Immature natural killer cell (primary cell): Measurements from ENCODE around the gene ACAD8. TPM values are rescaled to one million over a fixed set of nuclear protein-coding genes. Genes with fewer than 3 reads are reported as not detected.
A peak's percentile ranks its signal among the peaks of the same experiment; 100 is the strongest.

ENCODE experiments used
- DNase-seq, 3 donors: peaks; one replicate each; pipeline ENCODE4 v3.0.0; 2022; ENCODE audit warnings: mixed read lengths in 1 of 3
- H3K27ac Mint-ChIP-seq, 6 donors: one replicate each; pipeline ENCODE4 v1.8.0; 2020; ENCODE audit warnings: mixed read lengths in 6 of 6, mild to moderate bottlenecking in 5 of 6, inconsistent platforms in 4 of 6, moderate library complexity in 3 of 6
- H3K27me3 Mint-ChIP-seq, 3 donors: one replicate each; pipeline ENCODE4 v1.8.0; 2020 to 2021; ENCODE audit warnings: low read depth in 3 of 3, mild to moderate bottlenecking in 3 of 3, mixed read lengths in 3 of 3, moderate library complexity in 3 of 3, inconsistent platforms in 1 of 3
- H3K36me3 Mint-ChIP-seq, 3 donors: one replicate each; pipeline ENCODE4 v1.8.0; 2020; ENCODE audit warnings: mixed read lengths in 3 of 3, inconsistent platforms in 2 of 3, mild to moderate bottlenecking in 2 of 3
- H3K4me1 Mint-ChIP-seq, 2 donors: one replicate each; pipeline ENCODE4 v1.8.0; 2020; ENCODE audit warnings: inconsistent platforms in 2 of 2, mild to moderate bottlenecking in 2 of 2, mixed read lengths in 2 of 2, moderate library complexity in 1 of 2
- H3K4me3 Mint-ChIP-seq, 5 donors: one replicate each; pipeline ENCODE4 v1.8.0; 2020; ENCODE audit warnings: mild to moderate bottlenecking in 5 of 5, mixed read lengths in 5 of 5, inconsistent platforms in 3 of 5, moderate library complexity in 3 of 5
- H3K9me3 Mint-ChIP-seq, 6 donors: one replicate each; pipeline ENCODE4 v1.8.0; 2020; ENCODE audit warnings: mild to moderate bottlenecking in 6 of 6, mixed read lengths in 6 of 6, inconsistent platforms in 4 of 6, moderate library complexity in 3 of 6
- polyA plus RNA-seq, 3 donors: library from polyadenylated mRNA; unstranded; fragments of 300-500 nt; fragmentation: Illumina TruSeq; gene quantifications; one replicate each; pipeline ENCODE4 v1.2.3, GENCODE V29; 2021

ACAD8 gene
- polyA plus RNA-seq, 3 donors from 2014 or later: 16.3 to 34.4 (median 22.7) TPM

DNA sequence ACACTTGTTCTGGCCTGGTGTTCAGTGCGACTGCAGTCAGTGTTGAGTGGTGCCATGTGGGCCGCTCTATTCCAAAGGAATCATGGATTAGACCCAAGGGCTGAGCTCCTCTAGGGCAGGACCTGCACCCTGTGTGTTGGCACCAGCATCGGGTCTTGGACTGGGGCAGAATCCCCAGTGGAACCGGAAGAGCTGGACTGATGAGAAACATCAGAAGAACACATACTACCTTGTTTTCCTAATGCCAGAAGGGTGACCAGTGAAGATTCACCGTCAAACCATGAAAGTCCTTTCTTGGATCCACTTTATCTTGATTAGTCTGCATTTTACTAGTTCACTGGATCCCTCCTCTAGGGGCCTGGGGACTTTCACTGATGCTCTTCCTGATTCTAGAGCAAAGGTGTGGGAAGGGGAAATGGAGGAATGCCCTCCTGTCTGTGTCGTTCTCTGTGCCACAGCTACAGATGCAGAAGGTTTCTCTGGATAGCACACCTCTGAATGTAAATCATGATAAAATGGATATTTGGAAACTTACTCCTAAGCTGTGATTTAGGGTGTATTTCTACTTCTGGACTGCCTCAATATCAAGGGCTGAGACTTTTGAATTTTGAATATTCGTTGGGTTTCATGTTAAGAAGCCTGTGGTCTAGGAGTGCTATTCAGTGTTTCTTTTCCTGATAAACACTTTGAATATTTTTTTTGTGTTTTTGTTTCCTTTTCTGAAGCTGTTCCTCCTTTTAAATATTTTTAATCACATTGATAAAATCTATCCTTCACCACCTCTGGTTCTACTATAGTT is 11.8 kb downstream of the ACAD8 start:
- Mint-ChIP-seq H3K36me3 (peaks cover 3 to 16% (median 5%) of the 10 kb centered on the region in 3 donors), H3K4me3 (no peak overlapping the region), H3K4me1 (peaks cover 5 to 7% of the 10 kb centered on the region in 2 donors), H3K27ac (no peak overlapping the region), H3K9me3 (no peaks in the 10 kb centered on the region), H3K27me3 (peaks cover 0 to 8% (median 0%) of the 10 kb centered on the region in 3 donors)
- no peak for DNase-seq

DNA sequence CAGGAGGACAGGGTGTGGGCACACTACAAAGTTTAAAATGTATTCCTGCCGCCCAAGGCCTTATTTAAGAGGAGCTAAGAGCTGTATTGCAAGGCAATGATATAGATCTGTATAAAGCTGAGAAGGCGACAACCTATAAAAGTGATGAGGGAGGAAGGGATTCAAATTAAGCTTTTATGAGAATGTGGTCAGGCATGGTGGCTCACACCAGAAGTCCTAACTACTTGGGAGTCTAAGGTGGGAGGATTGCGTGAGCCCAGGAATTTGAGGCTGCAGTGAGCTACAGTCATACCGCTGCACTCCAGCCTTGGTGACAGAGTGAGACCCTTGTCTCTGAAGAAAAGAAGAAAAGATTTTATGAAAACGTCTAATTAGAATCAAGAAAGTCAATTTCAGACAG is 13.1 kb downstream of the ACAD8 start:
- peaks cover 3 to 11% (median 7%) of the 10 kb centered on the region in 3 donors for H3K27me3 Mint-ChIP-seq
- peaks cover 0 to 10% (median 0%) of the 10 kb centered on the region in 3 donors for H3K36me3 Mint-ChIP-seq
- no peak overlapping the region for H3K4me3 Mint-ChIP-seq
- H3K4me1 Mint-ChIP-seq: peaks cover 12 to 15% of the 10 kb centered on the region in 2 donors
- no peak for DNase-seq
- peak overlapping the region in 1 of 6 donors; percentile 60 for H3K27ac Mint-ChIP-seq
- H3K9me3 Mint-ChIP-seq: no peaks in the 10 kb centered on the region

DNA sequence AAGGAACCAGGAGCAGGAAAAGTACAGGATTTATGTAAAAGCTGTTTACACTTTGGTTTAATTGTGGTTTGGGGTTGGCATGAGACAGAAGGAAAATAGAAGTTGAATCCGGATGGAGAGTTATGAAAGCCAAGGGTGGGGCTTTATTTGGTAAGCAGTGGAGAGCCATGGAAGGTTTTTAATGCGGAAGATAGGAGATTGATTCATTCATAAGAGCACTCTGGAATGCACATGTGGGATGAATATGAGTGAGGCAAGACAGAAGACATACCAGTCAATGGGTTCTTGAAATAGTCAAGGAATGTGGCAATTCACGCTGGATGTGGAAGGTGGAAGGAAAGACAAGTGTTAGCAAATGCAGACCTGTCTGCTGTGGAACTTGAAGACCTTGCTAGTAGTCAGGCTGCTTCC is 13.5 kb downstream of the ACAD8 start:
- peaks cover 0 to 10% (median 0%) of the 10 kb centered on the region in 3 donors for H3K36me3 Mint-ChIP-seq
- no peak for DNase-seq
- H3K27ac Mint-ChIP-seq: no peak overlapping the region
- H3K27me3 Mint-ChIP-seq: peaks cover 5 to 13% (median 7%) of the 10 kb centered on the region in 3 donors
- peaks cover 12 to 15% of the 10 kb centered on the region in 2 donors for H3K4me1 Mint-ChIP-seq
- no peaks in the 10 kb centered on the region for H3K9me3 Mint-ChIP-seq
- no peak overlapping the region for H3K4me3 Mint-ChIP-seq

GRCh38 chr11:134267461-134267860 is 14.1 kb downstream of the ACAD8 start:
- H3K9me3 Mint-ChIP-seq: no peaks in the 10 kb centered on the region
- no peak overlapping the region for H3K27ac Mint-ChIP-seq
- no peak overlapping the region for H3K4me3 Mint-ChIP-seq
- H3K36me3 Mint-ChIP-seq: peaks cover 0 to 6% (median 0%) of the 10 kb centered on the region in 3 donors
- DNase-seq: no peak
- H3K27me3 Mint-ChIP-seq: peaks cover 5 to 16% (median 9%) of the 10 kb centered on the region in 3 donors
- peaks cover 12 to 15% of the 10 kb centered on the region in 2 donors for H3K4me1 Mint-ChIP-seq

- Mint-ChIP-seq H3K9me3 (no peaks in the 10 kb centered on the region), H3K36me3 (peaks cover 0 to 1% (median 0%) of the 10 kb centered on the region in 3 donors), H3K27ac (no peak overlapping the region), H3K27me3 (peaks cover 5 to 16% (median 12%) of the 10 kb centered on the region in 3 donors), H3K4me3 (no peak overlapping the region), H3K4me1 (peaks cover 12 to 15% of the 10 kb centered on the region in 2 donors)
- no peak for DNase-seq
Observed at GRCh38 chr11:134267966-134268365, 14.6 kb downstream of the ACAD8 start.

GRCh38 chr11:134270250-134270714 is 16.9 kb downstream of the ACAD8 start:
- H3K4me1 Mint-ChIP-seq: peaks cover 14 to 20% of the 10 kb centered on the region in 2 donors
- H3K9me3 Mint-ChIP-seq: no peaks in the 10 kb centered on the region
- peak overlapping the region in 3 of 5 donors; percentile 40 to 67 (median 41) for H3K4me3 Mint-ChIP-seq
- H3K36me3 Mint-ChIP-seq: peaks cover 0 to 2% (median 0%) of the 10 kb centered on the region in 3 donors
- peak overlapping the region in 3 of 6 donors; percentile 12 to 78 (median 55) for H3K27ac Mint-ChIP-seq
- peak in 2 of 3 donors; percentile 11 to 25 for DNase-seq
- peaks cover 15 to 21% (median 17%) of the 10 kb centered on the region in 3 donors for H3K27me3 Mint-ChIP-seq

DNA sequence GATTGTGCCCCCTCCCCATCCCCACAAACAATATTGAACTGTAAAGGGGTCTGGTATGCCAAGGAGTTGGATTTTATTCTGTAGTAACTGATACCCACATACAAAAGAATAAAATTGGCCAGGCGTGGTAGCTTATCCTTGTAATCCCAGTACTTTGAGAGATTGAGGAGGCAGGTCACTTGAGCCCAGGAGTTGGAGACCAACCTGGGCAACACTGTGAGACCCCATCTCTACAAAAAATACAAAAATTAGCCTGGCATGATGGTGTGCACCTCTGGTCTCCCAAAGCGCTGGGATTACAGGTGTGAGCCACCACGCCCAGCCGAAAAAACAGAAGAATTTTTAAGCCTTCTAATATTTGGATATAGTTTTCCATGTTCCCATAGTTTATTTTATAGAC is 18.6 kb downstream of the ACAD8 start:
- Mint-ChIP-seq H3K36me3 (peaks cover 0 to 3% (median 0%) of the 10 kb centered on the region in 3 donors), H3K4me3 (no peak overlapping the region), H3K27ac (no peak overlapping the region), H3K4me1 (peaks cover 23 to 29% of the 10 kb centered on the region in 2 donors), H3K9me3 (no peaks in the 10 kb centered on the region), H3K27me3 (peaks cover 23 to 30% (median 23%) of the 10 kb centered on the region in 3 donors)
- DNase-seq: no peak

GRCh38 chr11:134272381-134273316 is 19.3 kb downstream of the ACAD8 start:
- Mint-ChIP-seq H3K9me3 (no peaks in the 10 kb centered on the region), H3K4me1 (peaks cover 28 to 35% of the 10 kb centered on the region in 2 donors), H3K27ac (no peak overlapping the region), H3K27me3 (peaks cover 23 to 34% (median 28%) of the 10 kb centered on the region in 3 donors), H3K4me3 (no peak overlapping the region), H3K36me3 (peaks cover 0 to 3% (median 0%) of the 10 kb centered on the region in 3 donors)
- DNase-seq: no peak

GRCh38 chr11:134273317-134273712 is 19.9 kb downstream of the ACAD8 start:
- peaks cover 0 to 3% (median 0%) of the 10 kb centered on the region in 3 donors for H3K36me3 Mint-ChIP-seq
- no peak overlapping the region for H3K4me3 Mint-ChIP-seq
- peaks cover 28 to 35% of the 10 kb centered on the region in 2 donors for H3K4me1 Mint-ChIP-seq
- H3K27me3 Mint-ChIP-seq: peaks cover 26 to 36% (median 30%) of the 10 kb centered on the region in 3 donors
- peaks cover 0 to under 1% (median 0%) of the 10 kb centered on the region in 6 donors for H3K9me3 Mint-ChIP-seq
- H3K27ac Mint-ChIP-seq: no peak overlapping the region
- no peak for DNase-seq

- Mint-ChIP-seq H3K4me1 (peaks cover 23 to 28% of the 10 kb centered on the region in 2 donors), H3K4me3 (peak overlapping the region; percentile 69 to 92 (median 82)), H3K27ac (peak overlapping the region in 1 of 6 donors; percentile 69), H3K27me3 (peaks cover 26 to 50% (median 40%) of the 10 kb centered on the region in 3 donors), H3K36me3 (peaks cover 0 to 8% (median 4%) of the 10 kb centered on the region in 3 donors), H3K9me3 (peaks cover 0 to 7% (median 0%) of the 10 kb centered on the region in 6 donors)
- no peak for DNase-seq
Observed at GRCh38 chr11:134275188-134275533, 21.8 kb downstream of the ACAD8 start.

GRCh38 chr11:134275534-134276395 is 22.4 kb downstream of the ACAD8 start, which contains the start of gene GLB1L3:
Gene GLB1L3 (plus strand): TSS chr11:134276379. CDS start chr11:134276741, 362 bp downstream.
- Mint-ChIP-seq H3K9me3 (peaks cover 0 to 7% (median 0%) of the 10 kb centered on the region in 6 donors), H3K36me3 (peaks cover 0 to 8% (median 4%) of the 10 kb centered on the region in 3 donors), H3K27me3 (peaks cover 24 to 47% (median 37%) of the 10 kb centered on the region in 3 donors), H3K27ac (peak within 1 kb of the TSS in 1 of 6 donors; percentile 69), H3K4me1 (peaks cover 17 to 22% of the 10 kb centered on the region in 2 donors), H3K4me3 (peak within 1 kb of the TSS; percentile 79 to 92 (median 82))
- DNase-seq: peak; percentile 34 to 59 (median 37)

DNA sequence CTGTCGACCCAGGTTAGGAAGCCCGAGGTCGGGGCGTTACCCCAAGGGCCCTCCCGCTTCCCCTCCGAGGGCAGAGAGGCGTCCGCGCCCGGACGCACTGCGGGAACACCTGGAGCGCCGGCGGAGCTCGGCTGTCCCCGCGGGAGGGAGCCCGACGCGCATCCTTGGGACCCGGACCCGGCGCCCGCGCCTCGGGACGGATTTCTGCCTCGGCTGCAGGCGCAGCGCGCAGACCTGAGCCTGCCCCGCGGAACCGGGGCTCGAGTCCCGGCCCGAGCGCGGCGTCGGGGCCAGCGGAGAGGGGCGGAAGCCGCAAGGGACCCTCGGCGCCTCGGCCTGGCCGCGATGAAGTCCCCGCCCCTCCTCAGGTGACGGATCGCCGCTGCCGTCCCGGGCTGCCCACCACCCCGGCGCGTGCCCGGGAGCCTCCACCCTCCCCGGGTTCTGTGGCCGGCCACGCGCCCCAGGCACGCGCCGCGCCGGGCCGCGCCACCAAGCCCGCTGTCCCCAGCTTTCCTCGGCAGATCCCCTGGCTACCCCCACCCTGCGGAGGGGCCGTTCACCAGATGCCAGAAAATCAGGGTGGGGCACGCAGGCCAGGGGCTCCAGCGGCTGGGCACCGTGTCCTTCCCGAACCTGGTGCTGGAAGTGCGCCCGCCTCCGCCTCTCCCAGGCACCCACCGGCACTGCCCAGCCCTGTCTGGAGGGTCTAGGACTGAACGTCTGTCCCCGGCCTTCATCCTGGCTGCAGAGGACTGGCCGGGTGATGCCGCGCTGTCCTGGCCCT is 23.2 kb downstream of the ACAD8 start:
- Mint-ChIP-seq H3K27me3 (peaks cover 21 to 44% (median 35%) of the 10 kb centered on the region in 3 donors), H3K4me1 (peaks cover 16 to 20% of the 10 kb centered on the region in 2 donors), H3K36me3 (peaks cover 0 to 8% (median 4%) of the 10 kb centered on the region in 3 donors), H3K4me3 (peak overlapping the region; percentile 79 to 92 (median 82)), H3K9me3 (peaks cover 0 to 7% (median 0%) of the 10 kb centered on the region in 6 donors), H3K27ac (no peak overlapping the region)
- no peak for DNase-seq
